Effector CD4-positive, alpha-beta T cell (primary cell): ENCODE data around the gene SLC16A7.
"Not testable (repeated sequence)": the region's sequence is repeated elsewhere in the genome, so short reads cannot be mapped to it uniquely, and the experiment has no call there.

ENCODE experiments used
- DNase-seq: peaks from one replicate; pipeline ENCODE4 v3.0.0-alpha.2; 2020
- total RNA-seq: gene quantifications from one replicate; lab custom pipeline; 2026; lab: John Stamatoyannopoulos, UW

The SLC16A7 gene, protein sequence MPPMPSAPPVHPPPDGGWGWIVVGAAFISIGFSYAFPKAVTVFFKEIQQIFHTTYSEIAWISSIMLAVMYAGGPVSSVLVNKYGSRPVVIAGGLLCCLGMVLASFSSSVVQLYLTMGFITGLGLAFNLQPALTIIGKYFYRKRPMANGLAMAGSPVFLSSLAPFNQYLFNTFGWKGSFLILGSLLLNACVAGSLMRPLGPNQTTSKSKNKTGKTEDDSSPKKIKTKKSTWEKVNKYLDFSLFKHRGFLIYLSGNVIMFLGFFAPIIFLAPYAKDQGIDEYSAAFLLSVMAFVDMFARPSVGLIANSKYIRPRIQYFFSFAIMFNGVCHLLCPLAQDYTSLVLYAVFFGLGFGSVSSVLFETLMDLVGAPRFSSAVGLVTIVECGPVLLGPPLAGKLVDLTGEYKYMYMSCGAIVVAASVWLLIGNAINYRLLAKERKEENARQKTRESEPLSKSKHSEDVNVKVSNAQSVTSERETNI
- 61.7 reads per million, percentile 73 among the genes with 10 or more reads in this experiment for total RNA-seq

DNA sequence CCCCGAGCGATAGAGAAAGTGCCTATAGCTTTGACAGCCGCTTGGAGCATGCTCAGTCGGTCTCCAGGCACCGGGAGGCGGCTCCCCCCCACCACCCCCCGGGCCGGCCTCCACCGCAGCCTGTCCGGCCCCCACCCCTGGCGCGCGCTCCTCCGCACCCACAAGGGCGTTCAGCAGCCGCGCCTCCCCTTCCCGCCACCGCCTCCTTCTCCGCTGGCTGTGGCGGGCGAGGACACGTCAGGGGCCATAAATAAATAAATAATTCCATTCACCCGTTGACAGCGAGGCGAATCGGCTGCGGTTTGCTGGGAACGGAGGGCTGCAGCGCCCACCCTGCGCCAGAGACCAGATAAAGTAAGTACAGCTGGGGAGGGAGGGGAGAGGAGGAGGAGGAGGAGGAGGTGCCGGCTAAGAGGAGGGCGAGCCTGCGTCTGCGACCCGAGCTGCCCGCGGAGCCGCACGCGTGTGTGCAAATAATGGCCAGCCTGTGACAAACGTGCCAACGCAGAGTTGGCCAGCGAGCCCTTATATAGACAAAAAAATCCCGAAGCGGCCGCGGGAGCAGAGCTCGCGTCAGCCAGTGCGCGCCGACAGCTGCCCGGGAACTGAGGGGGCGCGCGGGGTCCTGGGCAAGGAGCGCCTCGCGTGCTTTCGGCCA, at the start of gene SLC16A7:
Gene SLC16A7, plus strand, starts transcription at position 147 of the 658 bp plus-strand sequence. CDS start 108,773 bp downstream, outside the sequence.
- DNase-seq: peak; percentile 73

DNA sequence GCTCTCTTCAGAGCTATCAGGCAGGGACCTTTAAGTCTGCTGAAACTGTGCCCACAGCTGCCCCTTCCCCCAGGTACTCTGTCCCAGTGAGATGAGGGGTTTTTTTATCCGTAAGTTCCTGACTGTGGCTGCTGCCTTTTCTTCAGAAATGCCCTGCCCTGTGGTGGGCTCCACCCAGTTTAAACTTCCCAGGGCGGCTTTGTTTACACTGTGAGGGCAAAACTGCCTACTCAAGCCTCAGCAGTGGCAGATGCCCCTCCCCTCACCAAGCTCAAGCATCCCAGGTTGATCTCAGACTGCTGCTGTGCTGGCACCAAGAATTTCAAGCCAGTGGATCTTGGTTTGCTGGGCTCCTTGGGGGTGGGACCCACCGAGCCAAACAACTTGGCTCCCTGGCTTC, 46.9 kb upstream of the SLC16A7 start:
- no peak for DNase-seq

DNA sequence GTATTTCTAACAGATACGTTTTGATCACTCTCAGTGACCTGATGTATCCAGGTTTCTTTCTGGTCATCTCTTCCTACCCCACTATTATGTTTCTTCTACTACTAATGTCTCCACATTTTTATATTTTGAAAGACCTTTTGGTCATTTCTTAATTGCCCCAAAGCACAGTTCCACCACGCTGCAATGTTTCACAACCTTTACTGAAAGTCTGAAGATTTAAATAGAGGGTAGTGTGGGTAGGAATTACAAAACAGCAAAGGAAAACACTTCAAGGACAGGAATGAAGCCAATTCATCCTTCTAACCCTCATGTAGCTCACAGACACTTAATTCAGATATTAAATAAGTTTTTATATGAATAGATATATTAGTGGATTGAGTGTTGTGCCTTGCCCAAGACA, 36.1 kb upstream of the SLC16A7 start:
- no peak for DNase-seq

DNA sequence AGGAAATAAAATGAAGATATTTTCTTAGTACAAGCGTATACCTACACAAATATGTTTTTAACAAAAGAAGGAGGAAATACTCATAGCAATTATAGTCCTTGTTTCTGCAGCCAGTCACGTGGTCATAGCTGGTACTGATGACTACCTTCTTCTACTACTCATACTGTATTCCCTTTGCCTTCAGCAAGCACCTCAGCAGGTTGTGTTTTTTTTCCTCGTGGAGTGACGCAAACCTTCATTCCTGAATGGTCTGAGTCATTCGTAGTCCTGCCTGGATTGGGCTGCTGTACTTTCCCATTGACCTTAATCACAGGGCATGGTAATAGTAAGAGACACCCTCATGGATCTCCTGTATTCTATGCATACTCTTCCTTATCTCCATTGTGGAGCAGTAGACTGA, 25.7 kb upstream of the SLC16A7 start:
- no peak for DNase-seq

DNA sequence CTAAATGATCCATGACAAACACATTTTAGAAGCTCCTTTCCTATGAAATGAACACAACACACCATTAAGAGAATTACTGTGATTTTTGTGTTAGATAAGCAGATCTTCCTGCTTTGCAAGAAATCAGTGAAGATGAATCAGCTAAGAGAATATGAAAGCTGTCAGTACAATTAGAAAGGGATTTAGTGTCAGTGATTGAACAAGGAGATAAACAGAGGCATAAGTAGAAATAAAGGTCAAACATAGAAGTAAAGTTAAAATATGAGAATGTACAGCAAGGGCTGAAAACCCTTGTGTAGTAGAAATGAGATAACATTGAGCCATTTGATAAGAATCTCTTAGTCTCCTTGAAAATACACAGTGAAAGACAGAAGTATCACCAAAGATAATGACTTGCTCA, 21.4 kb upstream of the SLC16A7 start:
- no peak for DNase-seq

DNA sequence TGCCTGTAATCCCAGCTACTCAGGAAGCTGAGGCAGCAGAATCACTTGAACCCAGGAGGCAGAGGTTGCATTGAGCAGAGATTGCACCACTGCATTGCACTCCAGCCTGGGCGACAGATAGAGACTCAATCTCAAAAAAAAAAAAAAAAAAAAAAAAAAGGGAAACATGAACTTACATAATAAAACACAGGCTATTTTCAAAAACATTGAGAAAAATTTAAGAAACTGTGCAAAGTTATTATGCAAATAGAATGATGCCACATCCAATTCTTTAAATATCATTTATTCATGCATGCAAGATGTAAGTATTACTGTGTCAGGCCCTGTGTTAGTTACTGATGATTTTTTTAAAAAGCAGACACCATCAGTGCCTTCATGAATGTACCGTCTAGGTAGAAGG, 20.0 kb upstream of the SLC16A7 start:
- no peak for DNase-seq

DNA sequence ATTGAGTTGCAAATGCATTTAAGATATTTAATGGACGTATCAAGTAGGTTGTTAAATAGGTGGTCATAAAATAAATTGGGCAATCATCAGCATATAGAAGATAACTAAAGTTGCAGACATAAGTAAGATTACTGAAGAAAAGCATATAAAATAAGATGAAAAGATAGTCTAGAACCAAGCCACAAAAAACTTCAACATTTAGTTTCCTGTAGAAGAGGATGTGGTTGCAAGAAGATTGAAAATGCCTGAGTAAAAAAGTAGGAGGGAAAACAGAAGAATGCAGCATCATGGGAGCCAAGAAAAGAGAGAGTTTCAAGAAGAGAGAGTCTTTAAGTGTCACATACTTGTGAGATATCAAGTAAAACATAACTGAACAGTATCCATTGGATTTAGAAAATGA, 17.6 kb upstream of the SLC16A7 start:
- no peak for DNase-seq

DNA sequence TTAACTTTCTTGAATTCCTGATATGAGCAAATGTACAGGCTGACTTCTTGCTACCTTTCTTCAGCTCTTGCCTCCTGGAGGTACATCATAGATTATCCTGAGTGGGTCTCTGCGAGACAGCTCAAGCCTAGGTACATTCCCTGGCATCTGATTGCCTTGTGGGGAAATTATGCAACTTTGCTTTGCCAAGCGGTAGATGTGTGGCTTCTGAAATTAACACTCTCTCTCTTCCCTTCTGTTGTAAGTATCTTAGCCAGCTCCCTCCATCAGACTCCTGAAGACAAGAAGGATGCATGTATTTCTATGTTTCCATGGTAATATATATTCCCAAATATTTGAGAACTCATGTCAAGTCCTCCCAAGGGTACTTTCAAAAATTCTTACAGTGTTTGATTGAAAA, 16.2 kb upstream of the SLC16A7 start:
- no peak for DNase-seq

DNA sequence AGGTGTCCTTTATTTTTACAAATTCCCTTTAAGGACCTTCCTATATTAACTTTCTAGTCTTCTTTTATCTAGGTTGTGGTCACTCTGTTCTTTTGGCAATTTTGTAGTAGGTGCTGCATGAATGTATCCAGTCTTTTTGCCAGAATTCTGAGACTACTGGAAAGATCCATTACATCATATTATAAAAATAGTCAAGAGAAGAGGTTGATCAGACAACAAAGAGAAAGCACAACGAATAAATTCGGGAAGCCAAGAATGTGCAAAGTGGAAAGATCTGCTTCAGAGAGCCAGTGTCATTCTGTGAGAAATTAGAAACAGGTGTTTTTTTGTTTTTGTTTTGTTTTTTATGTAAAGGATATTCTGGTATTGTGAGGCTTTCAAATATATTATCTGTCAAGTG, 15.8 kb upstream of the SLC16A7 start:
- DNase-seq: no peak

DNA sequence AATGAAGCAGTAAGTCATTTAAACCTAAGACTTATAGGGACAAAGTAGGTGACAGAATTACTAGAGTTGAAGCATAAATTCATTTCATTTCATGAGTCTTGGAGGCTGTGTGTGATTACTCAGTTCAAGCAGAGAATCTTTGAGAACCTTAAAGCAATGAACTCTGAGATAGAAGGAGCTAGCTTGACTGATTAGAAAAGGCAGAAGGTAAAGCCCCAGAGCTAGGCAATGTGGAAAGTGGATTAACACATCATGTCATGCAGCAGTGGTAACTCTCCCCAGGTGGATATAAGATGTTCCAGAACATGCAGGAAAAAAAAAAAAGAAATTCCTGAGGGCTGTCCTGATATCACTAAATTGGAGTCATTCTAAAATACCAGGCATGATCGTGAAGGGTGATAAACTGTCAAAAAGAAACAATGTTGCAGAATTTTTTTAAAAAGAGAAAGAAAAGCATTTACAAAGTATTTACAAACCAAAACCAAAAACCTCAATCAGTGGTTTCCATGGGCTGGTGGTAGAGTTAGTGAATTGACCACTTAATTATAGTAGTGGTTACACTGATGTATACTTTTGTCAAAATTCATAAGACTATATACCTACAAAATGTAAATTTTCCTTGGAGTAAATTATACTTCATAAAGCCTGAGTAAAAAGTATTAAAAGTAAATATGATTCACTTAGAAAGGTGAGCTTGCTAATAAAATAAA, 12.7 kb upstream of the SLC16A7 start:
- DNase-seq: no peak

DNA sequence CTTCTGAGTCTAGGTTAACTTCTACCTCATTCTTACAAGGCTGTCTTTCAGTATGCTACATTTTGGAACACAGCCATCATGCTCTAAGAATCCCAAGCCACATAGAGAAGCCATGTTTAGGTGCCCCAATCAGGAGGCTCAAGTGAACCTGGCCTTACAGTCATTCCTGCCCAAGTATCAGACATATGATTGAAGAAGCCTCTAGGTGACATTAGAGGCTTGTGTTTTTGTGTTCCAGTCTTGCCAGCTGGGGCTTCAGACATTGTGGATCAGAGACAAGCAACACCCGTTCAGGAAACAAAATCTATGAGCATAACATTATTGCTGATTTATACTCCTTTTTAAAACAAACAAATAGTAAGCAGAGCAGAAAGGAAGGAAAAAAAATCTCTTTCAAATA, 8.1 kb upstream of the SLC16A7 start:
- DNase-seq: no peak

DNA sequence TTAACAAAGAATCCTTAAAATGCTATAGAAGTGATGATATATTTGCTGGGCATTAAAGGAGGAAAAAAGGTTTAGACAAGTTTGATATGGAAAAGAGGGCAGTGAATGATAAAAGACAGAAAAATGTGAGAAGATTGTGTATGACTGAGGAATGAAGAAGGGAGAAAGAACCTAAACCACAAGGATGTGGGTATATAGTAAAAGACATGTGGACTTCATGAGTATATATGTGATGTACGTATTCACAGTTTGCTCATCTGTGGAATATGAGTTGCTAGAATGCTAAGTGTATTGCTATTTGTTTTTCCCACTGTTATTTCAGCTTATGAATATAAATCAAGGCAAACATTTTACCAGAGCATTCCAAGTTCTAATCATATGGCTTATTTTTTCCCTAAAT, 2.1 kb upstream of the SLC16A7 start:
- no peak for DNase-seq

DNA sequence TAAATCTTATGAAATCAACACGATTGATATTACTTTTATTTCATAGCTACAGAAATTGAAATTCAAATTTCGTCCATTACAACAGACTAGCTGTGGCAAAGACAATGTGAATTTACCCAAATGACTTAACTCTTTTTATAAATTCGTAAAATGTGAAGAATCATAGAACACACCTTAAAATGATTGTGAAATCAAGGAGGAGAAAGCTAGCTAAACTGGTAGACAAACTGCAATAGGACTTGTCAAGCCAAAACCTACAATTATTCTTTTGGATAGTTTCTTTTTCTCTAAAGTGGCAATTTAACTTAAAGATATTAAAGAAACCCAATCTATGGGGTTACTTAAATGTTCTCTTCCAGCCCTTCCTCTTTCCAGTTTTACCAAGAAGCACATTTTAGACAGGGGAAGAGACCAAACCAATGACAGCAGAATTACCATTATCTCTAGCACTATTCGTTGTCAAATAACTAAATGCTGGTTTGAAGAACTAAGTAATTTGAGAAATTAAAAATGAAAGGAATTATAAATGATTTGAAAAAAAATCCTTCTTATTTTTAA, 807 bp upstream of the SLC16A7 start:
- no peak for DNase-seq

DNA sequence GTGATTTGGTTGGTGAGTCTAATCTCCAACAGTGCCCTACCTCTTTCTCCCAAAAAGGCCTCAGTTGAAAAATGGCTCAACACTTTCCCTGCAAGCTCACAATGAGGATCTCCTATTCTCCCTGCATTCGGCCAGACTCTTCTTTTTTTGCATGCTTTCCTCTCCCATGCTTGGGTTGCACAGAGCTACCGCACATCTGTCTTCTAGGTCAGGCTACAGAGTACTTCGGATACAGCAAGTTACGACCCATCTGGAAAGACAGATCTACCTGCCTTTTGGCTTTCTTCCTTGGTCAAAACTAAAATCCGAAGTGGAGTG, 305 bp upstream of the SLC16A7 start:
- no peak for DNase-seq

DNA sequence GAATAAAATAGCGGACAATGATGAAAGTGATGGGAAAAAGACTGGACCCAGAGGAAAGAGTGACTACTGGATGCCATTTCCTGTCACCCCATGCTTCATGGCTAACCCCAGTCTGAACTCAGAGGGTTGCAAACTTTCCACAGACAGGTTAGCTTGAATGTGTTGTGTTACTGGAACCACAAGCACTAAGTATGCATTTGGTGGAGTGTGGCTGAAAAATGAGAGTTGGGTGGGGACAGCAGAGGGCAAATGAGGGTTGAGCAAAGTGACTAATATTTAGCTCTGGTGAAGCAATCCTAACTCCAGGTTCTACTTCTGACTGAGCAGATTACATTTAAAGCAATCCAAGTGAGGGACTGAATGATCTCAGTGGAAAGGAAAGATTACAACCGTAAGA, 1.6 kb downstream of the SLC16A7 start:
- DNase-seq: peak; percentile 17

DNA sequence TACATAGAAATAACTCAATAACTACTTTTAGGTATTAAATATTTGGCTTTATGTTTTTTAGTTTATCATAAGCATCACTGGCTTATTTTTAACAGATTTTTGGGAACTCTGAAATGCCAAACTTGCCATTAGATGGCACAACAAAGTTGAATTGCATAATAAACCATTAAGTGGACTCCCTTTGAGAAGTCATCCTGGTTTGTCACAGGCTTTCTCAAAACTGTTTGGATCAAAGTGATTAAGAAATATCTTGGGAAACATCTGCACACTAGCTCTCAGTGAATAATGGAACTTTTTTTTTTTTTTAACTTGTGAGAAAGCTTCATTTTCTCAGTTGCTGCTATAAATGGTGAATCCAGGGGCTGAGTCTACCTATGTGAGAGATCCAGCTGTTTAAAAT, 4.3 kb downstream of the SLC16A7 start:
- no peak for DNase-seq

DNA sequence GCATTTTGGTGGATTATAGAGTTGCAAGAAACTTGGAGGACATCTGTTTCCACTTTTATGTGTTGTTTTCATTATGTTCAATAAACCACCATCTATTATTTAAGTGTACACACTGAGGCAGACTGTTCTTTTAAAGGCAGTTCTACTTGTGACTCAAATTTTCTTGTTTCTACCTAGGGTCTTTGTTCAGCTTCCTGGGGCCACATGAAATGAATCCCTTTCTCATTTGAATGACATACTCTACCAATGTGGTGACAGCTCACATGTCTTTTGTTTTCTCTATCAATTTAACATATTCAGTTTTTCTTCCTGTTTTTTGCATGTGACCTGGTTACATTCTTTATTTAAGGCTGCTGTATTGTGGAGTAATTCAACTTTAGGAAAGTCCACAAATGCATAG, 7.9 kb downstream of the SLC16A7 start:
- DNase-seq: no peak

DNA sequence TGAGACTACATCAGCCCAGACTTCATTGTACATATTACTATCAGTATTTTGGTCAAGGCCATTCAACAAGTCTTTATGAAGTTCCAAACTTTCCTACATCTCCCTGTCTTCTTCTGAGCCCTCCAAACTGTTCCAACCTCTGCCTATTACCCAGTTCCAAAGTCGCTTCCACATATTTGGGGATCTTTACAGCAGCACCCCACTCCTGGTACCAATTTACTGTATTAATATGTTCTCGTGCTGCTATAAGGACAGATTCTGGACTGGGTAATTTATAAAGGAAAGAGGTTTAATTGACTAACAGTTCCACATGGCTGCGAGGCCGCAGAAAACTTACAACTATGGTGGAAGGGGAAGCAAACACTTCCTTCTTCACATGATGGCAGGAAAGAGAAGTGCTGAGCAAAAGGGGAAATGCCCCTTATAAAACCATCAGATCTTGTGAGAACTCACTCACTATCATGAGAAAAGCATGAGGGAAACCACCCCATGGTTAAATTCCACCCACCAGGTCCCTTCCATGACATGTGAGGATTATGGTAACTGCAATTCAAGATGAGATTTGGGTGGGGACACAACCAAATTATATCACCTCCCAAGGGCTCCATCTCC, 17.1 kb downstream of the SLC16A7 start:
- not testable (repeated sequence) for DNase-seq

DNA sequence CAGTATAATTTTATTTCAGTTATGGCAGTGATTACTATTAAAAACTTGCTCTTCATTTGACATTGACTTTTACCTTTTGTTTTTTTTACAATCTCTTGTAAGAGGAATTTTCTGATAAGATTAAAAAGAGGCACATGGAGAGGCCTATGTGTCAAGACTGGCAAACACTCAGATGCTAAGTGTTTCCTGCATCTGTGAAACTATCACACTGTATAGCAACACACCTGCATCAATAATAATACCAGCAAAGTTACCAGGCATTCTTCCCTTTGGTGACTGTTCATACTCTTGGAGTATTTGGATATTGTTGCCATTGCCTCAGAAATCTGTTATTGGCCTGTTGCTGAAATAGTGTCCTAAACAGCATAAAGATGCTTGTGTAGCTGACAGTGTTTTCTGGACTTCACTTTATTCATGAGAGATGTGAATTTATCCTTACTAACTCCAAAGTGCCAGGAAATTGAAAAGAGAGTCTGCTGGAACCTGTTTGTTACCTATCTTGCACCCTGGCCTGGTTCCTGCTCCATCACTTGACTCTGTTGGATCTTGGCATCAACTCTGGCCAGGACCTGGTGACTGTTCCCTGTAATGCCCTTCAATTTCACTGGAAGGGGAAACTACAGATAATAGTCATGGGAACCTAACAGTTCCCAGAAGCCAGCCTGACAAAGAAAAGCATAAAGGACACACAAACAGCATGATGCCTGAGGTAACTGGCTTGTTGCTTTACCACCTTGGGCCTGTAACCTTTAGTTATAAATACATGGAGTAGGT, 19.8 kb downstream of the SLC16A7 start:
- DNase-seq: no peak

DNA sequence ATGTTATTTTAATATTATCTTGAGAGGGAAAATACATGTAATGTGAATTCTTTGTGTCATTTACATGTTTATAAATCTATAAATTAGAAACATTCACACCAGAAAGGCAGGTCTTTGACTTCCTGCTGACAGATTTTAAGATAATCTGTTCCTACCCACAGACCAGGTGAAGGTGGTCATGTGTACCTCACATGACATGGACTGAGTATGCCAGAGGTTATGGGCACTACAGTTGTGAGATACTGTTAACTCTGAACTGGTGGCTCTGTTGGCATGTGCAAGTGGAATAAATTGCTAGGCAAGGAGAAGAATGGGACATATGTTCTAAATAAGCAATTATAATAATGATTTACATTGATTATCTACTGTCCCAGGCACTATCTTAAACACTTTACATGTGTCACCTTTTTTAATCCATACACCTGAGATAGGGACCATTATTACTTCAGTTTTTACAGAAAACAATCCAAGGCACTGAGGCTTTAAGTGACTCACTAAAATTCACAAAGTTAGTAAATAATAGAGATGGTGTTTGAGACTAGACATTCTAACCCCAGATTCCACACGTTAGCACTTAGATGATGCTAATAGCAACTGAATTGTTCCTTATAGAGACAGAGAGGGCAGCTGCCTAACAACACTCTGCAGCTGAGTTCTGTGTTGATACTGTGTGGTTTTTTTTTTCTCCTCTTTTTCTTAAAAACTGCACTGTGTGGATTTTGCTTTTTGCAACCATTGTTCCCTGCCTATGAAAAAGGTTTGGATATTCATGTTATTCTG, 23.8 kb downstream of the SLC16A7 start:
- no peak for DNase-seq

DNA sequence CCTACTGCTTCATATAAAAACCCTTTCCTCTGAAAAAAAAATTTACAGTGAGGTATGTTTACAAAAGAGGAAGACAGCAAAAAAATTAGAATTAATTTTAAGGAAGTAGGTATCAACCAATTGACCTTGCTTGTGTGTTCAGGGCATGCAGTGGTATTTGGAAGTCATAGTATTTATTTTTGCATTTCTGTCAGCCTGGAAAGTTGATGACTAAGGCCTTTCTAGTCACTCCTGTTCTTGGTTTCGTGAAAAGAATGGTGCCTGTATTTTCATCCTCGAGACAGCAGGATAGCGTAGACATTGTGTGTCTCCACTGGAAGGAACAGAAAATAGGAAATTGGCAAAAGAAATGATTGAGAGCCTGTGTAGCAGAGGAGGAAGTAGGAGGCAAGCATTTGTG, 24.5 kb downstream of the SLC16A7 start:
- DNase-seq: no peak
